GM12878 (cell line): ENCODE data around the gene APOM. TPM values are rescaled to one million over a fixed set of nuclear protein-coding genes. Genes with fewer than 3 reads are reported as not detected.

ENCODE experiments used
- ATAC-seq: fragments of 200-7000 bp; cut with Tn5 transposase; 3 replicates; pipeline ENCODE4 v1.9.1; 2020; ENCODE audit warnings: mild to moderate bottlenecking, moderate library complexity
- BruUV-seq: library from RNA; stranded (reverse); fragments of 400-500 nt; replicated peaks from 2 replicates; lab custom pipeline; 2021; lab: Mats Ljungman, UMichigan
- CTCF ChIA-PET: fragments of 300-600 bp; sonication (Branson Sonifier 250); formaldehyde crosslinking; extraction: SDS; loops from one replicate; lab custom pipeline; 2021; ENCODE audit warnings: inconsistent platforms; lab: Yijun Ruan, JAX
- POLR2A ChIA-PET: fragments of 350-600 bp; formaldehyde crosslinking; extraction: SDS; loops from one replicate; lab custom pipeline; 2021; ENCODE audit warnings: inconsistent platforms; lab: Charles Lee
- RAD21 ChIA-PET: fragments of 300-600 bp; sonication (Branson Sonifier 250); formaldehyde crosslinking; loops from one replicate; lab custom pipeline; 2023; ENCODE audit warnings: antibody characterized with exemption; ENCODE audit not compliant: unreplicated experiment; lab: Charles Lee
- SMC1A ChIA-PET: fragments of 300-600 bp; sonication (Branson Sonifier 250); formaldehyde crosslinking; loops from one replicate; lab custom pipeline; 2023; ENCODE audit not compliant: unreplicated experiment, uncharacterized antibody; lab: Charles Lee
- DNase-seq: peaks from one replicate; pipeline ENCODE4 v3.0.0-alpha.2; 2011; ENCODE audit warnings: low read depth, low spot score
- FAIRE-seq: peaks from 3 replicates; lab custom pipeline; 2011; peaks lifted over from hg19 to GRCh38; lab: Jason Lieb, UNC
- H2AFZ ChIP-seq: 2 replicates; pipeline ENCODE4 v1.6.0; 2011; ENCODE audit warnings: low read depth, low read length, control low read depth; ENCODE audit not compliant: control insufficient read depth
- H3K27ac ChIP-seq: 2 replicates; pipeline ENCODE4 v1.5.1; 2011; ENCODE audit warnings: control low read depth; ENCODE audit not compliant: control insufficient read depth, insufficient read depth
- H3K27me3 ChIP-seq, 2 experiments: replicated peaks in 1 of 2; 2 replicates each; pipeline versions ENCODE4 v1.6.0 to v1.6.1; 2011; ENCODE audit warnings: low read length in 1 of 2; ENCODE audit not compliant: control insufficient read depth in 2 of 2, insufficient read depth in 2 of 2
- H3K36me3 ChIP-seq, 2 experiments: 2 replicates each; pipeline ENCODE4 v1.5.1; 2011; ENCODE audit warnings: low read length in 1 of 2; ENCODE audit not compliant: control insufficient read depth in 2 of 2, insufficient read depth in 2 of 2
- H3K4me1 ChIP-seq: 2 replicates; pipeline ENCODE4 v1.6.1; 2011; ENCODE audit warnings: mild to moderate bottlenecking, low read length, moderate library complexity, mixed read lengths; ENCODE audit not compliant: control insufficient read depth, insufficient read depth
- H3K4me2 ChIP-seq: 2 replicates; pipeline ENCODE4 v1.6.0; 2011; ENCODE audit warnings: control low read depth; ENCODE audit not compliant: control insufficient read depth, insufficient read depth
- H3K4me3 ChIP-seq: fragments of 200-600 bp; sonication (generic); 2 replicates; pipeline ENCODE4 v1.5.1; 2016
- H3K79me2 ChIP-seq: 2 replicates; pipeline ENCODE4 v1.6.0; 2011; ENCODE audit warnings: low read length; ENCODE audit not compliant: control insufficient read depth, insufficient read depth
- H3K9ac ChIP-seq: 2 replicates; pipeline ENCODE4 v1.8.0; 2011; ENCODE audit warnings: low read length, control low read depth, mixed read lengths; ENCODE audit not compliant: control insufficient read depth, insufficient read depth
- H3K9me3 ChIP-seq: replicated peaks from 3 replicates; pipeline ENCODE4 v1.5.1; 2011; ENCODE audit warnings: mild to moderate bottlenecking, low read length; ENCODE audit not compliant: control insufficient read depth, insufficient read depth
- H4K20me1 ChIP-seq: 2 replicates; pipeline ENCODE4 v1.6.0; 2011; ENCODE audit not compliant: control insufficient read depth, insufficient read depth
- BCL11A ChIP-seq: IDR thresholded peaks from 2 replicates; pipeline ENCODE4 v1.6.1; 2011; ENCODE audit warnings: low read depth, low read length
- BHLHE40 ChIP-seq, 2 experiments: fragments of 450-650 bp in 1 of 2; IDR thresholded peaks; 2 replicates each; pipeline ENCODE4 v1.6.1; 2011 to 2017; ENCODE audit warnings: low read depth in 2 of 2, borderline replicate concordance in 1 of 2, improper control_type of control experiment in 1 of 2, low read length in 1 of 2, mild to moderate bottlenecking in 1 of 2
- CBX5 ChIP-seq: sonication (generic); IDR thresholded peaks from 2 replicates; pipeline ENCODE4 v1.6.1; 2016; ENCODE audit warnings: low read depth, moderate library complexity, mild to moderate bottlenecking, inconsistent platforms
- IKZF2 ChIP-seq, 2 experiments: fragments of 450-650 bp; IDR thresholded peaks; 2 replicates each; pipeline ENCODE4 v1.6.1; 2017; ENCODE audit warnings: mild to moderate bottlenecking in 2 of 2, moderate library complexity in 2 of 2
- MYB ChIP-seq: fragments of 150-350 bp; IDR thresholded peaks from 2 replicates; pipeline ENCODE4 v1.6.1; 2014; ENCODE audit warnings: mild to moderate bottlenecking, low read depth, low read length, borderline replicate concordance
- MYC ChIP-seq: IDR thresholded peaks from 2 replicates; pipeline ENCODE4 v1.6.1; 2011; ENCODE audit warnings: mild to moderate bottlenecking, low read length, moderate library complexity, inconsistent platforms; ENCODE audit not compliant: insufficient read depth, insufficient replicate concordance, insufficient read length, severe bottlenecking
- NR2F1 ChIP-seq: fragments of 450-650 bp; conservative IDR thresholded peaks from 2 replicates; pipeline ENCODE4 v1.6.1; 2017; ENCODE audit warnings: mild to moderate bottlenecking
- PAX8 ChIP-seq: fragments of 450-650 bp; IDR thresholded peaks from 2 replicates; pipeline ENCODE4 v1.6.1; 2017; ENCODE audit warnings: mild to moderate bottlenecking, moderate library complexity
- PML ChIP-seq: IDR thresholded peaks from 2 replicates; pipeline ENCODE4 v1.6.1; 2012; ENCODE audit warnings: low read length, inconsistent platforms
- RAD51 ChIP-seq: fragments of 450-650 bp; IDR thresholded peaks from 2 replicates; pipeline ENCODE4 v1.6.1; 2016; ENCODE audit warnings: moderate library complexity, mild to moderate bottlenecking, inconsistent platforms
- SIN3A ChIP-seq: IDR thresholded peaks from 2 replicates; pipeline ENCODE4 v1.6.1; 2012; ENCODE audit warnings: low read depth, low read length, improper control_type of control experiment
- SMAD1 ChIP-seq: fragments of 450-650 bp; IDR thresholded peaks from 2 replicates; pipeline ENCODE4 v1.6.1; 2018; ENCODE audit warnings: mild to moderate bottlenecking, low read depth; ENCODE audit not compliant: partially characterized antibody
- SPI1 ChIP-seq: IDR thresholded peaks from 2 replicates; pipeline ENCODE4 v1.6.1; 2011; ENCODE audit warnings: low read depth, mild to moderate bottlenecking, low read length, moderate library complexity, borderline replicate concordance; ENCODE audit not compliant: insufficient read depth
- TCF12 ChIP-seq: IDR thresholded peaks from 2 replicates; pipeline ENCODE4 v1.6.1; 2011; ENCODE audit warnings: low read depth, mild to moderate bottlenecking, low read length
- YBX1 ChIP-seq: fragments of 450-650 bp; IDR thresholded peaks from 2 replicates; pipeline ENCODE4 v1.6.1; 2016; ENCODE audit warnings: antibody characterized with exemption
- ZSCAN29 ChIP-seq: fragments of 450-650 bp; IDR thresholded peaks from 2 replicates; pipeline ENCODE4 v1.6.1; 2017; ENCODE audit warnings: mild to moderate bottlenecking, moderate library complexity
- whole genome bisulfite sequencing: methylation state at CpG from one replicate; pipeline ENCODE4 v1.1.6; 2016; ENCODE audit warnings: low lambda C conversion rate; ENCODE audit not compliant: insufficient replicate concordance, insufficient coverage; ENCODE audit errors: missing lambda C conversion rate; 5-methylcytosine and 5-hydroxymethylcytosine counted together
- in situ Hi-C: fragments of 300-500 bp; cut with MboI; formaldehyde crosslinking; loops from 9 replicates; pipeline ENCODE4 v1.14.3; 2018; ENCODE audit warnings: mixed read lengths
- intact Hi-C: fragments of 100-400 bp; cut with micrococcal nuclease; formaldehyde crosslinking; loops from one replicate; pipeline ENCODE4 v1.14.2; 2022; ENCODE audit not compliant: unreplicated experiment
- polyA plus RNA-seq, 11 experiments: library from polyadenylated mRNA; depleted of rRNA in 4 of 11; unstranded in 6 of 11; stranded (reverse) in 5 of 11; fragments of >200 nt; fragmentation: Nextera tagmentation in 4 of 11; fragmentation: Illumina TruSeq in 1 of 11; extraction: Ambion mirVana in 4 of 11; extraction: Trizol in 1 of 11; gene quantifications; 1 replicate in 1 of 11; 2 replicates in 10 of 11; pipeline versions ENCODE4 v1.2.1 to v1.2.3, GENCODE V29; 2011 to 2016; ENCODE audit warnings: inconsistent platforms in 2 of 11, missing spikeins in 2 of 11, low read depth in 1 of 11
- total RNA-seq, 4 experiments: library from RNA; depleted of rRNA in 3 of 4; stranded (reverse); fragments of >200 nt in 3 of 4; fragmentation: Illumina TruSeq in 1 of 4; extraction: Trizol in 1 of 4; gene quantifications; 2 replicates each; pipeline versions ENCODE4 v1.2.1 to v1.2.3, GENCODE V29; 2013 to 2021
- TF ChIP-seq, protein P1 (sequence below): fragments of 450-650 bp; IDR thresholded peaks from 2 replicates; pipeline ENCODE4 v1.6.1; 2014; ENCODE audit warnings: mild to moderate bottlenecking
- TF ChIP-seq, protein P2 (sequence below): IDR thresholded peaks from 2 replicates; pipeline ENCODE4 v1.6.1; 2012; ENCODE audit warnings: low read depth, low read length, improper control_type of control experiment
- TF ChIP-seq, protein P3 (sequence below): fragments of 450-650 bp; IDR thresholded peaks from 2 replicates; pipeline ENCODE4 v1.6.1; 2016; ENCODE audit warnings: mild to moderate bottlenecking

The APOM gene
- total and polyA plus RNA-seq, 10 of the 15 experiments (the other 5 are each of a cell fraction or from before 2014, with no cell fraction given): 4.0 to 14.1 (median 7.1) TPM

DNA sequence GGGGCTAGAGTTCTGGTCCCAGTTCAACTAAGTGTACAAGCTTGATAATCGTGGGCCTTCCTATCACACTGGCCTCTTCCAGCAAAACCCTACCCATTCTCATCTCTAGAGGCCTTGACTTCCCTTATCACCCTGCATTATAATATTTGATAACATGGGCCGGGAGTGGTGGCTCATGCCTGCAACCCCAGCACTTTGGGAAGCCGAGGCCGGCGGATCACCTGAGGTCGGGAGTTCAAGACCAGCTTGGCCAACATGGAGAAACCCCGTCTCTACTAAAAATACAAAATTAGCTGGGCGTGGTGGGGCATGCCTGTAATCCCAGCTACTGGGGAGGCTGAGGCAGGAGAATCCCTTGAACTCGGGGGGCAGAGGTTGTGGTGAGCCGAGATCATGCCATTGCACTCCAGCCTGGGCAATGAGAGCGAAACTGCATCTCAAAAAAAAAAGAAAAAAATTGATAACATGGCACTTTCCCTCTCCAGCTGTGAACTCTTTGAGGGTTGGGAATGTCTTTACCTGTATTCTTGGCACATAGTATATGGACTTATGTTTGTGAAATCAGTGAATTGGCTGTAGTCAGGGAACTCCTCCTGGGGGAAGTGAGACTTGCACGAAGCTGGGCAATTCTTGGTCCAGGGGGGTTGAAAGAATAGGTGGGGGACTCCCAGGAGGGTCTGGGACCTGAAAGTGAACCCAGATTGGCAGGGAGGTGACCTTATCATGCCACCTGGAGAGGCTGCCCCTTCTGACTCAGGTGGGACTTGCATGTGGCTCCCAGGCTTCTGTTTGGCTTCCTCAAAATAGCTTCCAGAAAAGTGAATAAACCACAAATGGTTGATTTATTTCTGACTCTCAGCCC, 5.8 kb downstream of the APOM start:
- intact Hi-C loops: no loop called here
- ChIA-PET SMC1A (interaction anchor here (0.7 to 2.5 kb wide), 6 partner anchors 9 to 120 kb away, joined by 3 to 14 read pairs (median 6); partner anchors contain the start of genes BAG6 and DDX39B), RAD21 (interaction anchor here (0.6 to 2.1 kb wide), 8 partner anchors 9 to 240 kb away, joined by 3 to 8 read pairs (median 4); partner anchors contain the start of genes BAG6, CLIC1 and NEU1), POLR2A (interaction anchor here (0.5 to 5.9 kb wide), 14 partner anchors 8 to 237 kb away, joined by 3 to 107 read pairs (median 4); partner anchors contain the start of genes APOM, BAG6, HSPA1A and HSPA1L), CTCF (interaction anchor here (0.9 to 2.2 kb wide), 6 partner anchors 9 to 171 kb away, joined by 3 to 19 read pairs (median 4); partner anchors contain the start of genes BAG6 and DDX39B)
- peak overlapping the region; percentile 91 for H3K4me2 ChIP-seq
- H3K9me3 ChIP-seq: no peaks in the 10 kb centered on the region; the same call in 2 of the 3 replicates
- H4K20me1 ChIP-seq: no peaks in the 10 kb centered on the region
- WGBS: 73% methylated on average over 12 of the region's 12 CpGs
- FAIRE-seq (no peak), ATAC-seq (no peak), DNase-seq (no peak)
- peak overlapping the region; percentile 79 for H3K4me3 ChIP-seq
- no peaks in the 10 kb centered on the region for H3K27me3 ChIP-seq
- in situ Hi-C loops: no loop called here
- H3K4me1 ChIP-seq: peaks cover 42% of the 10 kb centered on the region
- peaks cover 66% of the 10 kb centered on the region for H3K79me2 ChIP-seq
- H3K27ac ChIP-seq: peak overlapping the region; percentile 94
- peak overlapping the region; percentile 64 for H3K9ac ChIP-seq
- H3K36me3 ChIP-seq: peaks cover 0 to 12% of the 10 kb centered on the region in 2 experiments
- no peak overlapping the region for H2AFZ ChIP-seq
- no TSS peak for BruUV-seq
- no peak for TF ChIP-seq SIN3A
- TF ChIP-seq PAX8: no peak
- TF ChIP-seq BHLHE40 (IDR thresholded peaks at IDR 0.05; ENCODE audit: borderline replicate concordance in 1 of 2, low read depth in 2 of 2, low read length in 1 of 2): 0 out of 4 replicates have a peak, but pooled peaks of 1 of the 2 experiments have one; percentile 7
- no peak for TF ChIP-seq YBX1
- TF ChIP-seq, protein P1, sequence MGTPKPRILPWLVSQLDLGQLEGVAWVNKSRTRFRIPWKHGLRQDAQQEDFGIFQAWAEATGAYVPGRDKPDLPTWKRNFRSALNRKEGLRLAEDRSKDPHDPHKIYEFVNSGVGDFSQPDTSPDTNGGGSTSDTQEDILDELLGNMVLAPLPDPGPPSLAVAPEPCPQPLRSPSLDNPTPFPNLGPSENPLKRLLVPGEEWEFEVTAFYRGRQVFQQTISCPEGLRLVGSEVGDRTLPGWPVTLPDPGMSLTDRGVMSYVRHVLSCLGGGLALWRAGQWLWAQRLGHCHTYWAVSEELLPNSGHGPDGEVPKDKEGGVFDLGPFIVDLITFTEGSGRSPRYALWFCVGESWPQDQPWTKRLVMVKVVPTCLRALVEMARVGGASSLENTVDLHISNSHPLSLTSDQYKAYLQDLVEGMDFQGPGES: no peak
- peak in 1 of 2 experiments; percentile 13; a peak in 2 of 4 replicates for TF ChIP-seq IKZF2 (IDR thresholded peaks at IDR 0.05)
- TF ChIP-seq, protein P2, sequence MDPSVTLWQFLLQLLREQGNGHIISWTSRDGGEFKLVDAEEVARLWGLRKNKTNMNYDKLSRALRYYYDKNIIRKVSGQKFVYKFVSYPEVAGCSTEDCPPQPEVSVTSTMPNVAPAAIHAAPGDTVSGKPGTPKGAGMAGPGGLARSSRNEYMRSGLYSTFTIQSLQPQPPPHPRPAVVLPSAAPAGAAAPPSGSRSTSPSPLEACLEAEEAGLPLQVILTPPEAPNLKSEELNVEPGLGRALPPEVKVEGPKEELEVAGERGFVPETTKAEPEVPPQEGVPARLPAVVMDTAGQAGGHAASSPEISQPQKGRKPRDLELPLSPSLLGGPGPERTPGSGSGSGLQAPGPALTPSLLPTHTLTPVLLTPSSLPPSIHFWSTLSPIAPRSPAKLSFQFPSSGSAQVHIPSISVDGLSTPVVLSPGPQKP: no peak
- no peak for TF ChIP-seq MYB
- TF ChIP-seq BCL11A: 0 out of 2 replicates have a peak, but pooled peaks have one; percentile 10
- 0 out of 2 replicates have a peak, but pooled peaks have one; percentile 15 for TF ChIP-seq TCF12
- no peak for TF ChIP-seq CBX5
- TF ChIP-seq RAD51: no peak
- peak; percentile 51; the same call in 1 of the 2 replicates for TF ChIP-seq SPI1
- no peak for TF ChIP-seq ZSCAN29
- TF ChIP-seq, protein P3, sequence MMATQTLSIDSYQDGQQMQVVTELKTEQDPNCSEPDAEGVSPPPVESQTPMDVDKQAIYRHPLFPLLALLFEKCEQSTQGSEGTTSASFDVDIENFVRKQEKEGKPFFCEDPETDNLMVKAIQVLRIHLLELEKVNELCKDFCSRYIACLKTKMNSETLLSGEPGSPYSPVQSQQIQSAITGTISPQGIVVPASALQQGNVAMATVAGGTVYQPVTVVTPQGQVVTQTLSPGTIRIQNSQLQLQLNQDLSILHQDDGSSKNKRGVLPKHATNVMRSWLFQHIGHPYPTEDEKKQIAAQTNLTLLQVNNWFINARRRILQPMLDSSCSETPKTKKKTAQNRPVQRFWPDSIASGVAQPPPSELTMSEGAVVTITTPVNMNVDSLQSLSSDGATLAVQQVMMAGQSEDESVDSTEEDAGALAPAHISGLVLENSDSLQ: no peak; the same call in 1 of the 2 replicates
- TF ChIP-seq MYC: no peak
- 0 out of 2 replicates have a peak, but pooled peaks have one; percentile 27 for TF ChIP-seq PML
- peak; percentile 64 for TF ChIP-seq NR2F1
- TF ChIP-seq SMAD1: no peak
